Activated CD4-positive, alpha-beta T cell treated with anti-CD3 and anti-CD28 coated beads, Interleukin-2, Interleukin-4, amounts not matched to agents 100 ng/mL and 50 ng/mL, durations not matched to agents 16 hours and 8 hours (primary cell): ENCODE measurements around the gene TLCD1.
"Not testable (repeated sequence)": the region's sequence is repeated elsewhere in the genome, so short reads cannot be mapped to it uniquely, and the experiment has no call there.

Source experiments
- DNase-seq: peaks from one replicate; pipeline ENCODE4 v3.0.0-alpha.2; 2020; ENCODE audit warnings: low spot score

The TLCD1 gene

GRCh38 chr17:28746611-28747050 lies 20.6 kb upstream of the TLCD1 start:
- no peak for DNase-seq

GRCh38 chr17:28745786-28746411 lies 19.9 kb upstream of the TLCD1 start:
- no peak for DNase-seq

- DNase-seq: peak; percentile 24
These were observed 19.1 kb upstream of the TLCD1 start for GRCh38 chr17:28744972-28745785.

GRCh38 chr17:28744104-28744971 lies 18.3 kb upstream of the TLCD1 start:
- DNase-seq: peak; percentile 64

- peak; percentile 73 for DNase-seq
These were observed 17.4 kb upstream of the TLCD1 start, which contains the start of gene TRAF4 for GRCh38 chr17:28743243-28744103. Gene TRAF4, plus strand, starts transcription at chr17:28744011. Its CDS starts 102 bp downstream, at chr17:28744113.

GRCh38 chr17:28741358-28742349 lies 15.6 kb upstream of the TLCD1 start:
- DNase-seq: no peak

GRCh38 chr17:28740406-28741357 lies 14.6 kb upstream of the TLCD1 start:
- DNase-seq: no peak

GRCh38 chr17:28738680-28739384 lies 12.8 kb upstream of the TLCD1 start:
- no peak for DNase-seq

- no peak for DNase-seq
These were observed 12.0 kb upstream of the TLCD1 start for GRCh38 chr17:28737770-28738679.

- DNase-seq: no peak
These were observed 11.3 kb upstream of the TLCD1 start for GRCh38 chr17:28737316-28737715.

GRCh38 chr17:28735913-28736769 lies 10.1 kb upstream of the TLCD1 start:
- DNase-seq: not testable (repeated sequence)

GRCh38 chr17:28735242-28735722 lies 9.2 kb upstream of the TLCD1 start:
- DNase-seq: no peak

- DNase-seq: no peak
These were observed 8.7 kb upstream of the TLCD1 start for GRCh38 chr17:28734712-28735241.

GRCh38 chr17:28733346-28733745 lies 7.3 kb upstream of the TLCD1 start:
- DNase-seq: no peak

GRCh38 chr17:28729950-28730330 lies 3.9 kb upstream of the TLCD1 start:
- DNase-seq: no peak
